CD4-positive, alpha-beta T cell treated with Interleukin-12 subunit alpha and Interleukin-12 subunit beta, for 1 hour (primary cell): Measurements from ENCODE around the gene GASK1A.
"Not testable (repeated sequence)": the region's sequence is repeated elsewhere in the genome, so short reads cannot be mapped to it uniquely, and the experiment has no call there.

Source experiments
- DNase-seq: peaks from one replicate; pipeline ENCODE4 v3.0.0-alpha.2; 2020

Gene GASK1A

DNA sequence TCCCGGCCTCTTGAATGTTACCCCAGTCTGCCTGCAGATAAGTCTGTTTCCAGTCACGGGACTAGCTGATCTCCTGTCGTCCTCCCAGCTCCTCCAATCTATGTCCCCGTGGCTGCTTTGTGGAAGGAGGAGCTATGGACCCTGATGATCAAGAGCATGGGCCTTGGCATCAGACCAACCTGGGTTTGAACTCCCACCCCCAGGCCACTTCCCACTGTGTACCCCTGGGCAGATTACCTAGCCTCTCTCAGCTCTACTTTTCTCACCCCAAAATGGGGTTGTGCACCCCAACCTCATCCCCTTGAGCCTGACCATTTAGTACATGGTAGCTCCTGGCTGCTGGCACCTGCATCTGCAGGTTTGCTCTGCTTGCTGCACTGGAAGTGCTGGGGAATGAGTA, 55.8 kb downstream of the GASK1A start:
- DNase-seq, result no peak

DNA sequence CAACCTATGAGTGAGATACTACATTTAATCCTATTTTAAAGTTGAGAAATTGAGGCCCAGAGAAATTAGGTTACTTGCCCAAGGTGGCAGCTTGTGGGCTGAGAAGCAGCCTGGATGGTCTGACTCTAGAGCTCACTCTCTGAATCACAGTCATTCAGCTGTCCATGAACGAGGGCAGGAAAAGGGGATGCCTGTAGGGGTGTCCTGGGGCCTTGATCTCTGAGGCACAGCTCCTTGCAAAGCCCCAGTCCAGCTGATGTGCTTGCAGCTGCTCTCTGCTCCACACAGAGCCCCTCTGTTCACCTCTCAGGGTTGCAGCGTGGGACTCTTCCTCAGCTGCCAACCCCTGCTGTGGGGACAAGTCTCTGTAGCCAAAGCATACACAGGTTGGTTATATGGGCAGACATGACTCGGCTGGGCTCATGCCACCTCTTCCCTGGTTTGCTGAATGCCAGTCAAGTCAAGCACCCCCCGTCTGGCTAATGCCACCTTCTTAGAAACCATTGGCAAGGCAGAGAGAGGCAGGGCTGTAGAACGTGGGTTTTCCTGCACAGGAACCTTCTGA, 56.8 kb downstream of the GASK1A start:
- no peak for DNase-seq

- DNase-seq, result peak; percentile 19
Measured at GRCh38 chr3:43036621-43037423, 57.7 kb downstream of the GASK1A start.

- DNase-seq, result peak; percentile 6
Measured at GRCh38 chr3:43038010-43038409, 58.9 kb downstream of the GASK1A start.

- DNase-seq, result no peak
Measured at GRCh38 chr3:43041517-43041916, 62.4 kb downstream of the GASK1A start.

DNA sequence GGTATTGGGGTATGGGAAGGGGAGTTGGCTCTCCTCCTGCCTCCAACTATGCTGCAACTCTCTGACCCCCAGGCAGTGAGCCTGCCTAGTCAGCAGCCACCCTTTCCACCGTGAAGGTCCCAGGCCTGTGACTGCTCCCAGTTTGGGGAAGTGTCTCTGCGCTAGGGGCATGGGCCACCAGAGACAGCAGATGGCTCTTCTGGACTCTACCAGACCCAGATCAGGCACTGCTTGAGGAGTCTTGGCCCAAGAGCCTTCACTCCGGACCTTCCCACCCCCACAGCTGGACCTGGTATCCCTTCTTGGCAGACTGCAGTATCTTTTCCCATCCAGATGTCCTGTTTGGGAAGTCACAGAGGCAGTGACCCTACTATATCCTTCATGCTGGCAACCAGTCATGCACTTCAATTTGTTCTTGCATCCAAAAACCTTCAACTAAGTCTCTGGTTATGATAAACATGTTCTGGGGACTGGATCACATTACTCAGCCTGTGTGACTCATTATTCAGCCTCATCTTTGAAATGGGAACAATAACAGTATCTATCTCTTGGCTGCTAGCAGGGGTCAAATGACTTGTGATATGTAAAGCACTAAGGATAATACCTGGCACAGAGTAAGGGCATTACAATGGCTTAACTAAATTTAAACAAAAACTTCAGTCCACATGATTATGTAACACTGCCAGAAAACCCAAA, 64.1 kb downstream of the GASK1A start:
- no peak for DNase-seq

- DNase-seq, result no peak
Measured at GRCh38 chr3:43043793-43044192, 64.7 kb downstream of the GASK1A start.

- DNase-seq, result not testable (repeated sequence)
Measured at GRCh38 chr3:43045079-43045478, 66.0 kb downstream of the GASK1A start.

GRCh38 chr3:43046583-43046982, 67.5 kb downstream of the GASK1A start:
- no peak for DNase-seq

GRCh38 chr3:43048470-43048869, 69.4 kb downstream of the GASK1A start:
- DNase-seq, result no peak

DNA sequence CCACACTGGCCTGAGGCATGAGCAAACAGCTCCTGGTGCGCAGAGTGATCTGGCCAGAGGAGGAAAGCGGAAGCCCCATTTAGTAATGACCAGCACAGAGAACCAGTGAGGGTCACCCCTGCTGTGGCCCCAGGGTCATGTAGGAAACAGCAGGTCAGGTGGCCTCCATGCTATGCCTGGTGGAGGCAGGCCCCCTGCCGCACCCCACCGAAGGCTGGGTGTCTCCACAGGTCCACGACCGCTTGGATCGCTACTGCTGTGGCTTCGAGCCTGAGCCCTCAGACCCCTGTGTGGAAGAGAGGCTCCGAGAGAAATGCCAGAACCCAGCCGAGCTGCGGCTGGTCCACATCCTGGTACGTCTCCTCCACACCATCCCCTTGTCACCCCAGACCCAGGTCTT, 74.2 kb downstream of the GASK1A start:
- DNase-seq, result no peak

- no peak for DNase-seq
Measured at GRCh38 chr3:43054754-43055153, 75.6 kb downstream of the GASK1A start.

DNA sequence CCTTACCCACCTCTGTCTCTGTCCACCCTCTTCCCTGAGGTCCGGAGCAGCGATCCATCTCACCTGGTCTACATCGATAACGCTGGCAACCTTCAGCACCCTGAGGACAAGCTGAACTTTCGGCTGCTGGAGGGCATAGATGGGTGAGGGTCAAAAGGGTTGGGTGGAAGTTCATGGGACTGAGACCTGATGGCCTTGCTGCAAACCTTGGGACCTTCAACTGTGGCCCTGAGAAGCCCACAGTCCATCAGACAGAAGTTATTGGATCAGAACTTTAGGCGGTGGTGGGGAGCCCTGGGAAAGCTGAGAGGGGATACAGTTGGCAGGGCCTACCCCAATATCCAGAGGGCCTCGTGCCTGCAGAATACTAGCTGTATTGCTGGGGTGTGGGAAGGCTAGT, 76.3 kb downstream of the GASK1A start:
- no peak for DNase-seq

DNA sequence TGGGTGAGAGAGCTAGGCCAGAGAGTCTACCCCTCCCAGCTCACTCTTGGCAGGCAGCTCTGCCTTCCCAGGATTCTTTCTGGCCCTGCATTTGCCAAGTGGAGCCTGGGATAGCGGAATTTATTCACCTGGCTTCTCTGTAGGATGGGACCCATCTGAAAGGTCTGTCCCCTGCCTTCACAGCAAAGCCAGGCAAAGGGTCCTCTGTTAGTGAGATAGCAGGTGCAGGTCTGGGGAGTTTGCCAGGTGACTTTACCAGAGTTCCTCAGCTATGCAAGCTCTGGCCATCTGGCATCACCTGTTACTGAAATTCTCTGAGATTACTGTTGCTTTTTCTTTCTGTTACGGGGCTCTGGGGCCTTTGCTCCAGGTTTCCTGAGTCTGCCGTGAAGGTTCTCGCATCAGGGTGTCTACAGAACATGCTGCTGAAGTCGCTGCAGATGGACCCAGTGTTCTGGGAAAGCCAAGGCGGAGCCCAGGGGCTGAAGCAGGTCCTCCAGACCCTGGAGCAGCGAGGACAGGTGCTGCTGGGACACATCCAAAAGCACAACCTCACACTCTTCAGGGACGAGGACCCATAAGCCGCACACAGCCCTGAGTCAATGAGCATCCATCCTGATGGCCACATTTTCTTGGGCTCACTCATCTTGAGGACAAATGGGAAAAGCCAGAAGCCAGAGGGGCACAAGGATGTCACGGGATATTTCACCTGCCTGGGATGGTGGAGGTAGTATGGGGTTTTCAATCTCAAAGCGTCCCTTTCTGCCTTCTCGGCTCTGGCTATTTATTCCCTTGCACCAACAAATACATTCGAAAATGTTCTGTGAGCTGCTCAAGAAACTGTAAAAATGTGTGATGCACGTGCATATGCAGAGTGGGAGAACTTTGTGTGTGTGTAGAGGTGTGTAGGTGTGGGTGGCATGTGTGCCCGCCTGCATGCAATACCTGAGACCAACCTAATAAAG, 77.0 kb downstream of the GASK1A start:
- DNase-seq, result no peak

GRCh38 chr3:43059456-43059855, 80.3 kb downstream of the GASK1A start:
- DNase-seq, result no peak

- DNase-seq, result no peak
Measured at GRCh38 chr3:43061101-43061895, 82.2 kb downstream of the GASK1A start.

GRCh38 chr3:43062040-43062563, 83.0 kb downstream of the GASK1A start:
- no peak for DNase-seq

DNA sequence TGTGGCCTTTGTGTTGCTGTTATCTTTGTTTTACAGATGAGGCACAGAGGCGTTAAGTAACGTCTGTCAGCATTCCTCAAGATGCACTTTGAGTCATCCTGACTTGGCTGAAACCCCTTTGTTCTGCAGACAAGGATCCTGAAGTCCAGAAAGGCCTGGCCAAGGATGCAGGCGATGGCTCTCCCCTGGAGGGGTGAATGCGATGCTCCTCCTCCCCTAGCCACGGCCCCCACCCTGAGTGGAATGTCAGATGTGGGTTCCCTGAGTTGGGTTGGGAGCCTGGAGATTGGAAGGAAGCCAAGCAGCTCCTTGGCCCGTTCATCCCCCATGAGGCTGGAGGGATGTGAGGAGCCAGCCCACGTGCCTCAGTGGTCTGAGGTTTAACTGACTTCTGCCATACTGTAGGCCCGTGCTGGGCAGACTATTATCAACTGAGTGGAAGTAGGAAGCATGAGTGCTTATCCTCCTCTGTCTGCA, 83.5 kb downstream of the GASK1A start:
- no peak for DNase-seq

- DNase-seq, result no peak
Measured at GRCh38 chr3:43063114-43063513, 84.0 kb downstream of the GASK1A start.

GRCh38 chr3:43070670-43071069, 91.6 kb downstream of the GASK1A start:
- DNase-seq, result not testable (repeated sequence)

GRCh38 chr3:43071313-43071893, 92.3 kb downstream of the GASK1A start:
- DNase-seq, result peak; percentile 46
